K562 (cell line): ENCODE results near the gene FMNL1. TPM values are rescaled to one million over a fixed set of nuclear protein-coding genes. Genes with fewer than 3 reads are reported as not detected.

ENCODE experiments used
- POLR3A ChIP-seq: IDR thresholded peaks from 2 replicates; pipeline ENCODE4 v1.6.1; 2011; ENCODE audit warnings: borderline replicate concordance, mild to moderate bottlenecking, moderate library complexity; ENCODE audit not compliant: insufficient read length, insufficient read depth; ENCODE audit errors: extremely low read depth
- SMARCB1 ChIP-seq: IDR thresholded peaks from 2 replicates; pipeline ENCODE4 v1.6.1; 2011; ENCODE audit warnings: improper control_type of control experiment, low read depth; ENCODE audit not compliant: insufficient read length
- YY1 ChIP-seq, 3 experiments: IDR thresholded peaks; 2 replicates each; pipeline ENCODE4 v1.6.1; 2011; ENCODE audit warnings: low read length in 2 of 3, mild to moderate bottlenecking in 2 of 3, moderate library complexity in 2 of 3, borderline replicate concordance in 1 of 3, control low read depth in 1 of 3, low read depth in 1 of 3; ENCODE audit not compliant: insufficient read depth in 3 of 3, insufficient replicate concordance in 2 of 3, control insufficient read depth in 1 of 3, insufficient read length in 1 of 3; ENCODE audit errors: extremely low read depth in 1 of 3
- ZFP1 ChIP-seq: fragments of 450-650 bp; formaldehyde crosslinking; IDR thresholded peaks from 2 replicates; pipeline ENCODE4 v1.4.0; 2020; ENCODE audit warnings: mild to moderate bottlenecking, mixed read lengths
- ZKSCAN1 ChIP-seq: fragments of 150-350 bp; IDR thresholded peaks from 2 replicates; pipeline ENCODE4 v1.6.1; 2016; ENCODE audit warnings: low read depth, low read length
- ZNF175 ChIP-seq: fragments of 200-800 bp; sonication (Bioruptor generic); IDR thresholded peaks from 2 replicates; pipeline ENCODE4 v1.6.1; 2016; ENCODE audit warnings: low read depth, mild to moderate bottlenecking, missing genetic modification characterization, missing compliant biosample characterization
- polyA plus RNA-seq, 8 experiments: library from polyadenylated mRNA; depleted of rRNA in 4 of 8; stranded (reverse) in 5 of 8; unstranded in 3 of 8; fragments of >200 nt; fragmentation: Nextera tagmentation in 2 of 8; fragmentation: Illumina TruSeq in 1 of 8; extraction: Ambion mirVana in 2 of 8; extraction: Trizol in 1 of 8; gene quantifications; 2 replicates each; pipeline versions ENCODE4 v1.2.1 to v1.2.3, GENCODE V29; 2011 to 2014; ENCODE audit warnings: inconsistent platforms in 1 of 8, missing spikeins in 1 of 8
- total RNA-seq, 7 experiments: library from RNA; depleted of rRNA in 6 of 7; stranded (reverse); fragments of >200 nt in 6 of 7; fragmentation: Illumina TruSeq in 2 of 7; extraction: Trizol in 2 of 7; gene quantifications; 2 replicates each; pipeline versions ENCODE4 v1.2.1 to v1.2.3, GENCODE V29; 2011 to 2021; ENCODE audit warnings: low replicate concordance in 1 of 7
- TF ChIP-seq, protein P1 (sequence below): fragments of 450-650 bp; IDR thresholded peaks from 2 replicates; pipeline ENCODE4 v1.6.1; 2016; ENCODE audit warnings: mild to moderate bottlenecking, moderate library complexity
- TF ChIP-seq, protein P2 (sequence below): fragments of 450-650 bp; IDR thresholded peaks from 2 replicates; pipeline ENCODE4 v1.6.1; 2018; ENCODE audit warnings: mild to moderate bottlenecking, low read depth; ENCODE audit not compliant: partially characterized antibody
- TF ChIP-seq, protein P3 (sequence below): fragments of 450-650 bp; IDR thresholded peaks from 2 replicates; pipeline ENCODE4 v1.6.1; 2016; ENCODE audit warnings: mild to moderate bottlenecking

Gene FMNL1
- total and polyA plus RNA-seq, 9 of the 15 experiments (the other 6 are each of a cell fraction or from before 2014, with no cell fraction given): 0.70 to 36.6 (median 7.7) TPM

DNA sequence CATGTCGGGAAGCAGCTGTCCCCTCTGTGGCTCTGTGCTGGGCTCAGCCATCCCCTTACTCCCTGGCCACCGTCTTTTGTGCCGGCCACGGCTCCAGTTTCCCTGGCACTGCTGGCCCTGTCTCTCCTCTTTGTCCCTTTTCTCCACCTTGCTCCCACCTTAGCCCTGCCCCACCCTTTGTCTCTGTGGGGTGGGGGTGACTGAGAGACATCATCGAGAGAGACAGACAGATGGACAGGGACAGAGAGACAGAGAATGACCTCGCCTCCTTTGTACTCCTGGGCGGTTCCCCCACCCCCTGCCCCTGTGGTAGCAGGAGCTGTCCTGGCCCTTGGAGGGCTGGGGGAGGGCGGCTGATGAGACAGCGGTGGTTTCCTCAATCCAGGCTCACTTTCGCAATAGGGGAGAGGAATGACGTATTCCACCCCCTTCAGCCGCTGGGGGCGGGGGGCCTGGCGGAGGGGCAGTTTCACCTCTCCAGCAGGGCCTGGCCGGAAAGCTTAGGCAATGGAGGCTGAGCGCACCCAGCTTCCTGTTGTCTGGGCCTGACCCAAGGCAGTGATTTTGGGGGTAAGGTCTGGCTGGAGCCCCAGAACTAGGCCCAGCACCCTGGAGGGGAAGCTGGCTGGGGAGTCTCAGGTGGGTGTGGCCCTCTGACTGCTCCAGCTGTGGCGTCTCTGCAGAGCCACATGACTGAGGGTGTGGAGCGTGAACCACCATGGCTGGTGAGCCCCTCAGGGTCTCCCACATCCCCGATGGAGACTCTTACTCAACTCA lies 7.3 kb downstream of the FMNL1 start (continued):
- TF ChIP-seq, protein P1, sequence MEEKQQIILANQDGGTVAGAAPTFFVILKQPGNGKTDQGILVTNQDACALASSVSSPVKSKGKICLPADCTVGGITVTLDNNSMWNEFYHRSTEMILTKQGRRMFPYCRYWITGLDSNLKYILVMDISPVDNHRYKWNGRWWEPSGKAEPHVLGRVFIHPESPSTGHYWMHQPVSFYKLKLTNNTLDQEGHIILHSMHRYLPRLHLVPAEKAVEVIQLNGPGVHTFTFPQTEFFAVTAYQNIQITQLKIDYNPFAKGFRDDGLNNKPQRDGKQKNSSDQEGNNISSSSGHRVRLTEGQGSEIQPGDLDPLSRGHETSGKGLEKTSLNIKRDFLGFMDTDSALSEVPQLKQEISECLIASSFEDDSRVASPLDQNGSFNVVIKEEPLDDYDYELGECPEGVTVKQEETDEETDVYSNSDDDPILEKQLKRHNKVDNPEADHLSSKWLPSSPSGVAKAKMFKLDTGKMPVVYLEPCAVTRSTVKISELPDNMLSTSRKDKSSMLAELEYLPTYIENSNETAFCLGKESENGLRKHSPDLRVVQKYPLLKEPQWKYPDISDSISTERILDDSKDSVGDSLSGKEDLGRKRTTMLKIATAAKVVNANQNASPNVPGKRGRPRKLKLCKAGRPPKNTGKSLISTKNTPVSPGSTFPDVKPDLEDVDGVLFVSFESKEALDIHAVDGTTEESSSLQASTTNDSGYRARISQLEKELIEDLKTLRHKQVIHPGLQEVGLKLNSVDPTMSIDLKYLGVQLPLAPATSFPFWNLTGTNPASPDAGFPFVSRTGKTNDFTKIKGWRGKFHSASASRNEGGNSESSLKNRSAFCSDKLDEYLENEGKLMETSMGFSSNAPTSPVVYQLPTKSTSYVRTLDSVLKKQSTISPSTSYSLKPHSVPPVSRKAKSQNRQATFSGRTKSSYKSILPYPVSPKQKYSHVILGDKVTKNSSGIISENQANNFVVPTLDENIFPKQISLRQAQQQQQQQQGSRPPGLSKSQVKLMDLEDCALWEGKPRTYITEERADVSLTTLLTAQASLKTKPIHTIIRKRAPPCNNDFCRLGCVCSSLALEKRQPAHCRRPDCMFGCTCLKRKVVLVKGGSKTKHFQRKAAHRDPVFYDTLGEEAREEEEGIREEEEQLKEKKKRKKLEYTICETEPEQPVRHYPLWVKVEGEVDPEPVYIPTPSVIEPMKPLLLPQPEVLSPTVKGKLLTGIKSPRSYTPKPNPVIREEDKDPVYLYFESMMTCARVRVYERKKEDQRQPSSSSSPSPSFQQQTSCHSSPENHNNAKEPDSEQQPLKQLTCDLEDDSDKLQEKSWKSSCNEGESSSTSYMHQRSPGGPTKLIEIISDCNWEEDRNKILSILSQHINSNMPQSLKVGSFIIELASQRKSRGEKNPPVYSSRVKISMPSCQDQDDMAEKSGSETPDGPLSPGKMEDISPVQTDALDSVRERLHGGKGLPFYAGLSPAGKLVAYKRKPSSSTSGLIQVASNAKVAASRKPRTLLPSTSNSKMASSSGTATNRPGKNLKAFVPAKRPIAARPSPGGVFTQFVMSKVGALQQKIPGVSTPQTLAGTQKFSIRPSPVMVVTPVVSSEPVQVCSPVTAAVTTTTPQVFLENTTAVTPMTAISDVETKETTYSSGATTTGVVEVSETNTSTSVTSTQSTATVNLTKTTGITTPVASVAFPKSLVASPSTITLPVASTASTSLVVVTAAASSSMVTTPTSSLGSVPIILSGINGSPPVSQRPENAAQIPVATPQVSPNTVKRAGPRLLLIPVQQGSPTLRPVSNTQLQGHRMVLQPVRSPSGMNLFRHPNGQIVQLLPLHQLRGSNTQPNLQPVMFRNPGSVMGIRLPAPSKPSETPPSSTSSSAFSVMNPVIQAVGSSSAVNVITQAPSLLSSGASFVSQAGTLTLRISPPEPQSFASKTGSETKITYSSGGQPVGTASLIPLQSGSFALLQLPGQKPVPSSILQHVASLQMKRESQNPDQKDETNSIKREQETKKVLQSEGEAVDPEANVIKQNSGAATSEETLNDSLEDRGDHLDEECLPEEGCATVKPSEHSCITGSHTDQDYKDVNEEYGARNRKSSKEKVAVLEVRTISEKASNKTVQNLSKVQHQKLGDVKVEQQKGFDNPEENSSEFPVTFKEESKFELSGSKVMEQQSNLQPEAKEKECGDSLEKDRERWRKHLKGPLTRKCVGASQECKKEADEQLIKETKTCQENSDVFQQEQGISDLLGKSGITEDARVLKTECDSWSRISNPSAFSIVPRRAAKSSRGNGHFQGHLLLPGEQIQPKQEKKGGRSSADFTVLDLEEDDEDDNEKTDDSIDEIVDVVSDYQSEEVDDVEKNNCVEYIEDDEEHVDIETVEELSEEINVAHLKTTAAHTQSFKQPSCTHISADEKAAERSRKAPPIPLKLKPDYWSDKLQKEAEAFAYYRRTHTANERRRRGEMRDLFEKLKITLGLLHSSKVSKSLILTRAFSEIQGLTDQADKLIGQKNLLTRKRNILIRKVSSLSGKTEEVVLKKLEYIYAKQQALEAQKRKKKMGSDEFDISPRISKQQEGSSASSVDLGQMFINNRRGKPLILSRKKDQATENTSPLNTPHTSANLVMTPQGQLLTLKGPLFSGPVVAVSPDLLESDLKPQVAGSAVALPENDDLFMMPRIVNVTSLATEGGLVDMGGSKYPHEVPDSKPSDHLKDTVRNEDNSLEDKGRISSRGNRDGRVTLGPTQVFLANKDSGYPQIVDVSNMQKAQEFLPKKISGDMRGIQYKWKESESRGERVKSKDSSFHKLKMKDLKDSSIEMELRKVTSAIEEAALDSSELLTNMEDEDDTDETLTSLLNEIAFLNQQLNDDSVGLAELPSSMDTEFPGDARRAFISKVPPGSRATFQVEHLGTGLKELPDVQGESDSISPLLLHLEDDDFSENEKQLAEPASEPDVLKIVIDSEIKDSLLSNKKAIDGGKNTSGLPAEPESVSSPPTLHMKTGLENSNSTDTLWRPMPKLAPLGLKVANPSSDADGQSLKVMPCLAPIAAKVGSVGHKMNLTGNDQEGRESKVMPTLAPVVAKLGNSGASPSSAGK: no peak; the same call in 1 of the 2 replicates
- no peak for TF ChIP-seq ZFP1
- no peak for TF ChIP-seq SMARCB1
- TF ChIP-seq ZKSCAN1: peak; percentile 4; the same call in 1 of the 2 replicates
- TF ChIP-seq, protein P2, sequence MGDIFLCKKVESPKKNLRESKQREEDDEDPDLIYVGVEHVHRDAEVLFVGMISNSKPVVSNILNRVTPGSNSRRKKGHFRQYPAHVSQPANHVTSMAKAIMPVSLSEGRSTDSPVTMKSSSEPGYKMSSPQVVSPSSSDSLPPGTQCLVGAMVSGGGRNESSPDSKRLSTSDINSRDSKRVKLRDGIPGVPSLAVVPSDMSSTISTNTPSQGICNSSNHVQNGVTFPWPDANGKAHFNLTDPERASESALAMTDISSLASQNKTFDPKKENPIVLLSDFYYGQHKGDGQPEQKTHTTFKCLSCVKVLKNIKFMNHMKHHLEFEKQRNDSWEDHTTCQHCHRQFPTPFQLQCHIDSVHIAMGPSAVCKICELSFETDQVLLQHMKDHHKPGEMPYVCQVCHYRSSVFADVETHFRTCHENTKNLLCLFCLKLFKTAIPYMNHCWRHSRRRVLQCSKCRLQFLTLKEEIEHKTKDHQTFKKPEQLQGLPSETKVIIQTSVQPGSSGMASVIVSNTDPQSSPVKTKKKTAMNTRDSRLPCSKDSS: no peak
- TF ChIP-seq ZNF175 (CRISPR knock-in tag): peak; percentile 61
- peak in 2 of 3 experiments; percentile 32 to 46 for TF ChIP-seq YY1 (IDR thresholded peaks at IDR 0.05; ENCODE audit: borderline replicate concordance in 1 of 3, control insufficient read depth in 1 of 3, extremely low read depth in 1 of 3, insufficient read depth in 3 of 3, insufficient read length in 1 of 3, insufficient replicate concordance in 2 of 3, low read depth in 1 of 3, low read length in 2 of 3)
- TF ChIP-seq, protein P3, sequence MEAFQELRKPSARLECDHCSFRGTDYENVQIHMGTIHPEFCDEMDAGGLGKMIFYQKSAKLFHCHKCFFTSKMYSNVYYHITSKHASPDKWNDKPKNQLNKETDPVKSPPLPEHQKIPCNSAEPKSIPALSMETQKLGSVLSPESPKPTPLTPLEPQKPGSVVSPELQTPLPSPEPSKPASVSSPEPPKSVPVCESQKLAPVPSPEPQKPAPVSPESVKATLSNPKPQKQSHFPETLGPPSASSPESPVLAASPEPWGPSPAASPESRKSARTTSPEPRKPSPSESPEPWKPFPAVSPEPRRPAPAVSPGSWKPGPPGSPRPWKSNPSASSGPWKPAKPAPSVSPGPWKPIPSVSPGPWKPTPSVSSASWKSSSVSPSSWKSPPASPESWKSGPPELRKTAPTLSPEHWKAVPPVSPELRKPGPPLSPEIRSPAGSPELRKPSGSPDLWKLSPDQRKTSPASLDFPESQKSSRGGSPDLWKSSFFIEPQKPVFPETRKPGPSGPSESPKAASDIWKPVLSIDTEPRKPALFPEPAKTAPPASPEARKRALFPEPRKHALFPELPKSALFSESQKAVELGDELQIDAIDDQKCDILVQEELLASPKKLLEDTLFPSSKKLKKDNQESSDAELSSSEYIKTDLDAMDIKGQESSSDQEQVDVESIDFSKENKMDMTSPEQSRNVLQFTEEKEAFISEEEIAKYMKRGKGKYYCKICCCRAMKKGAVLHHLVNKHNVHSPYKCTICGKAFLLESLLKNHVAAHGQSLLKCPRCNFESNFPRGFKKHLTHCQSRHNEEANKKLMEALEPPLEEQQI: no peak
- no peak for TF ChIP-seq POLR3A
